Erythroblast (primary cell): ENCODE data around the gene SPDL1.

Experiments
- GATA1 ChIP-seq: IDR thresholded peaks from 2 replicates; pipeline ENCODE4 v1.6.1; 2011; ENCODE audit warnings: low read depth, mild to moderate bottlenecking, control low read depth, low read length, moderate library complexity
- POLR2A ChIP-seq: IDR thresholded peaks from 2 replicates; pipeline ENCODE4 v1.6.1; 2011; ENCODE audit warnings: mild to moderate bottlenecking, low read length

DNA sequence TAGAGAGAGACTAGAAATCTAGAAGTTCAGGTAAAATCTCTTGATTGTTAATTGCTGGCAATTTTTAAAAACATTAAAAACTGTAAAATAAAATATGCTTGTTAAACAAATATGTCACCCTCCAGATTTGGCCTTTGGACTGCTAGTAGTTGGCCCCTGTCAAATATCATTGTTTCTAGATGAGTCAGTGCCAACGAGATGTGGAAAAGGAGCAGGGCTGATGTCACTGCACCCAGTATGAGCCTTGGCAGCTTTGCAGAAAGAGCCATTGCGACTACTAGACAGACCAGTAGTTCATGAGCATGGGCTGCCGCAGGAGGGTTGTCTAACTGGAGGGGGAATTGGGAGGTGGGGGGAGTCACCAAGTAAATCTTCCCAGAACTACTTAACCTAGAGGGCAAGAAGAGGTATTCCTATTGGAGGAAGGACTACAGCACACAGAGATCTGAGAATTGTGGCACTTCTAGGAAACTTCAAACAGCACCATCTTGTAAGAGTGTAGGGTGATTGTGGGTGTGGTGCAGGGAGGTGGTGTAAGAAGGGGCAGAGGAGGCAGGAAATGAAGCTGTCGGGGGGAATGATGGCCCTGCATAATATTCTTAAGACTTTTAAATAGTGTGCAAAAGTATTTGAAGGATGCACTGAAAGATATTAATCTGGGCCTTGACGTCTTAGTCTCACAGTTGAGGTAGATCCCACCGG lies 46.4 kb downstream of the SPDL1 start:
- TF ChIP-seq POLR2A: no peak
- TF ChIP-seq GATA1: no peak
